ENCODE measurements around the gene DEFB132. TPM values are rescaled to one million over a fixed set of nuclear protein-coding genes. Genes with fewer than 3 reads are reported as not detected.
"Not testable (repeated sequence)": the region's sequence is repeated elsewhere in the genome, so short reads cannot be mapped to it uniquely, and the experiment has no call there.

The DEFB132 gene, protein sequence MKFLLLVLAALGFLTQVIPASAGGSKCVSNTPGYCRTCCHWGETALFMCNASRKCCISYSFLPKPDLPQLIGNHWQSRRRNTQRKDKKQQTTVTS
- not detected for polyA plus RNA-seq (2012; ENCODE audit: insufficient read depth, insufficient read length)

DNA sequence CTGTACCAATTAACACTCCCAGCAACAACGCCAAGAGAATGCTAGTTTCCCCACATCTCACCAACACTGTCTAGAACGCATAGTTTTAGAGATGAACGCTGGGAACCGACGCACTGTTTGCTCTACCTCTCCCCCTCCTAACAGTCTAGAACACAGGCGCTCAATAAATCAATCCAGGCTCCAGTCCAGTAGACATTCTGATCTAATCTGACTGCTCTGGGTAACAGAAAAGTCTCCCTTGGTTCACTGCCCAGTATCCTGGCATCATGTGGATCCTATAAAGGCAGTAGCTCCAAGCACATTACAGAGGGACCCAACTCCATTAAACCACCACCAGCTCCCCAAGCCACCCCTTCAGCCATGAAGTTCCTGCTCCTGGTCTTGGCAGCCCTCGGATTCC lies at the start of gene DEFB132:
DEFB132 (plus strand) TSS at position 306 of the 400 bp plus-strand sequence; CDS start at position 361, 55 bp downstream.
- DNase-seq (ENCODE audit: low read depth, low spot score) = no peak
- H3K4me3 ChIP-seq (ENCODE audit: low read length) = no peak within 1 kb of the TSS

DNA sequence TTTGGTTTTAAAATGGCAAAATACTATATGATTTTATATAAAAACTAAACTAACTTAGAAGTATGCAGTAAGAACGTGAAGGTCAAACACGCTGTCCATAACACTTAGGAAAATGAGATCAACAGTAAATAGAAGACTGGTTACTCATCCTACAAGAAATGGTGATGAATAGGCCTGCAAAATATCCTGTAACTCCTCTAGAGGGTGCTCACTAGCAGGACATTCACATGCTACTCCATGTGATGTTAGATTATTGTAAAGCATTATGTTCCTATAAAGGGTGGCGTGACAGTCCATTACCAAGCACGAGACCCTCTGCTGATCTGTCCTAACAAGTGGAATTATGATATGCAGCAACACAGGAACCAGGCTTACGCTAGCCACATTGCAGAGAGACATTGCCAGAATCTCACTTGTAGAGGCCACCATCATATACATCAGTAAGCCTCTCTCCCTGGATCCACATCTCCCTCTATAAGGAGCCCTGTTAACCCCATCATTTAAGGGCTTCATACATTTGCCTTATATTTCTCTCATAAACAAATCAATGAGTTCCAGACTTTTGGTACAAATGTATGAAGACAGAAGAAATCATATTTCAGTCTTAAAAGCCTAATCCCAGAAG lies 48.5 kb upstream of the DEFB132 start:
- no peak overlapping the region for H3K4me3 ChIP-seq (ENCODE audit: low read length)
- DNase-seq (ENCODE audit: low read depth, low spot score) = peak; percentile 43

DNA sequence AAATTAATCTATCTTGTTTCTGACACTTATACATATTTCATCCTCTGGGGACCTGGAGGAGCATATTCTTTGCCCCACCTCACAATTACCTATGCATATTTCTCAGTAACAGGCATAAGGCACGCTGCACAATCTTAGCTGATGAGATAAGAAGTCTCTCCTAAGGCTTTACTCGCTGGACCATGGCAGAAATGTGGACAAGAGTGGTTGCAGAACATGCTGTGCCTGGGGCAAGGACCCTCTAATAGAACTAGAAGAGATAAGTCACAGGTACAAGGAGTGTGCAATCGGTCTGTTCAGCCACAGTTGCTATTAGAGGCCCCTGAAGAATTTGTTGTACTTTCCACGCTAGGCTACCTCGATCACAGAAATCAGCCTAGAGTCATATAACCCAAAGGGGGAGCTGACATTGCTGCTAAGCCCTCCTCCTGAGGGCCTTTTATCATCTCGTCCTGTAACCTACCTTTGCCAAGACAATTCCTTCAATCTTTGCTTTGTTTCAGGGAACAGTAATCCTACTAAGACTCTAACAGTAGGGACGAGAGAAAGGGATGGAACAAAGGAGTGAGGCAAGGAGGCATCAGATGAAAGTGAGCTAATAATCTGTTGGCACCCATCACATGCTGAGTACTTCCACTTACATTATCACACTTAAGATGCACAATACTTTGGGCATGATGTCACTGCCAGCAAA lies 46.6 kb upstream of the DEFB132 start:
- no peak overlapping the region for H3K4me3 ChIP-seq (ENCODE audit: low read length)
- DNase-seq (ENCODE audit: low read depth, low spot score) = no peak

DNA sequence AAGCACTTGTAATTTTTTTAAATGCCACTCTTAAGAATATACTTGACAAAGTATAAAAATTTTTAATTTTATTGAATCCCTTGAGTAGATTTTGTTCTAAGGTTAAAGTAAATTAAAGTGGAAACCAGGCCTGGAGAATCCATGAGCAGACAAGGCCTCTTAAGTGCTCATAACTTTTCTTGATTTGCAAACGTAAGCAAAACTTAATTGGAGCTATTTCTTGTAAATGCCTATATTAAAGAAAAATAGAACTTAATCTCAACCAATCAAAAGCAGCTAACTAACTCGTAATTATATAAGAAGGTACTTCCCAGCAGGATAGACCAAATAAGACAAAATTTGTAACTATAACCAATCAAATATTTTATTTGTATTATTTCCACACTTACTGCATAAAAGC lies 43.1 kb upstream of the DEFB132 start:
- no peak overlapping the region for H3K4me3 ChIP-seq (ENCODE audit: low read length)
- DNase-seq (ENCODE audit: low read depth, low spot score) = no peak

DNA sequence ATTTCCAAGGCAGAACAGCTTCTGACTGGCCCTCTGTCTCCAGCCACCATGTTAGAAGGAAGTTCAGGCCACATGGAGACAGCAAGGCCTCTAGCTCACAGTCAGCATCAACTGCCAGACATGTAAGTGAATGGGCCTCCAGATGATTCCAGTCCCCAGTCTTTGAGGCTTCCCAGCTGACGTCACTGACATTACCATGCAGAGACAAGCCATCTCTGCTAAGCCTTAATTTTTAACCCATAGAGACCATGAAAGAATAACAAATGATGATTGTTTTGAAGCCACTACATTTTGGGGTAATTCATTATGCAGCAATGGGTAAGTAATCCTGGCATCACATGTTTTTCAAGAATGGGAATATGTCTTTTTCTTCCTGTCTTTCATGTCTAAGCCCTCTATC lies 41.7 kb upstream of the DEFB132 start:
- H3K4me3 ChIP-seq (ENCODE audit: low read length) = no peak overlapping the region
- DNase-seq (ENCODE audit: low read depth, low spot score) = no peak

DNA sequence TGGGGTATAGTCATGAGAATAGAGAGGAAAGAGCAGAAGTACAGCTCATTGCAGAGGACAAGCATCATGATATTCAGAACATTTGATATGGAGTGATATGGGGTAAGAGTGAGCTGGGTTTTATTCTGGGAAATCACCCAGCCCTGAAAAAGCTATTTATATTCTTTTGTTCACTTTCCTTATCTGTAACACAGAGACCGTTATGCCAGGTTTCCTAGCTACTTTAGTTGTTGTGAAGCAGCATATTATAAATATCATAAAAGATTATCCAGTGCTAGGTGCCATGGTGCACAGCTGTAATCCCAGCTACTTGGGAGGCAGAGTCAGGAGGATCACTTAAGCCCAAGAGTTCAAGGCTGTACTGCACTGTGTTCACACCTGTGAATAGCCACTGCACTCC lies 40.3 kb upstream of the DEFB132 start:
- no peak overlapping the region for H3K4me3 ChIP-seq (ENCODE audit: low read length)
- no peak for DNase-seq (ENCODE audit: low read depth, low spot score)

DNA sequence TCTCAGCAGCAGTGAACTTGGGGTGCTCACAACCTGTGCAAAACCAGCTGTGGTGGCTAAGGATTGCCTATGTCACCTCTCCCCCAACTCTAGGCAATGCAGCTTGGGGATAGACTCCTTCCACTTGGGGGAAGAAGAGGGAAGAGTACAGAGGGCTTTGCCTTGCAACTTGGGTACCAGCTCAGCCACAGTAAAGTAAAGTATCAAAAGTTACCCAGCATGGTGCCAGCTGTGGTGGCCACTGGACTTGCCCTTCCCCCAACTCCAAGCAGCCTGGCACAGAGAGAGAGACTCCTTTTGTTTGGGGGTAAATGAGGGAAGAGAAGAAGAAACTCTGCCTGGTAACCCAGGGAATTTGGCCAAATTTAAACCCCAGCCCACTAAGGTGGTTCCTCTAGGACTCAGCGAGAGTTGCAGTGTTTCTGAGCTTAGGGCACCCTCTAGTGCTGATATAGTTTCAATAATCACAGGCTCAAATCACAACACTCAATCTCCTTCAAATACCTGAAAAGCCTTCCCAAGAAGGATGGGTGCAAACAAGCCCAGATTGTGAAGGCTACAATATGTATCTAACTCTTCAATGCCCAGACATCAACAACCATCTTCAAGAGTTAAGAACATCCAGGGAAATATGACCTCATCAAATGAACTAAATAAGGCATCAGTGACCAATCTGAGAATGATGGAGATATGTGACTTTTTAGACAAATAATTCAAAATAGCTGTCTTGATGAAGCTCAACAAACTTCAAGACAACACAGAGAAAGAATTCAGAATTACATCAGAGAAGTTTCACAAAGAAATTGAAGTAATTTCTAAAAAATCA lies 38.0 kb upstream of the DEFB132 start:
- H3K4me3 ChIP-seq (ENCODE audit: low read length) = no peak overlapping the region
- peak; percentile 10 for DNase-seq (ENCODE audit: low read depth, low spot score)

DNA sequence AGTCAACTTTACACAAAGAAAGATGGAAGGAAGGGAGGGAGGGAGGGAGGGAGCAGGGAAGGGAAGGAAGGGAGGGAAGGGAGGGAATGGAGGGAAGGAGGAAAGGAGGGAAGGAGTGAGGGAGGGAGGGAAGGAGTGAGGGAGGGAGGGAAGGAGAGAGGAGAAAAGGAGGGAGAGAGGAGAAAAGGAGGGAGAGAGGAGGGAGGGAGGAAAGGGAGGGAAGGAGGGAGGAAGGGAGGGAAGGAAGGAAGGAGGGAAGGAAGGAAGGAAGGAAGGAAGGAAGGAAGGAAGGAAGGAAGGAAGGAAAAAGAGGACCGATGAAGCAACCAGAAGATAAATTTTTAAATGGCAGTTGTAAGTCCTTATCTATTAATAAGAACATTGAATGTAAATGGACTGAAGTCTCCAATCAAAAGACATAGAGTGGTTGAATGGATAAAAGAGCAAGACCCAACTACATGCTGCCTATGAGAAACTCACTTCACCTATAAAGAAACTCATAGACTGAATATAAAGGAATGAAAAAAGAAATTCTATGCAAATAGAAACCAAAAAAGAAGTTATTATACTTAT lies 36.2 kb upstream of the DEFB132 start:
- DNase-seq (ENCODE audit: low read depth, low spot score) = no peak
- no peak overlapping the region for H3K4me3 ChIP-seq (ENCODE audit: low read length)

DNA sequence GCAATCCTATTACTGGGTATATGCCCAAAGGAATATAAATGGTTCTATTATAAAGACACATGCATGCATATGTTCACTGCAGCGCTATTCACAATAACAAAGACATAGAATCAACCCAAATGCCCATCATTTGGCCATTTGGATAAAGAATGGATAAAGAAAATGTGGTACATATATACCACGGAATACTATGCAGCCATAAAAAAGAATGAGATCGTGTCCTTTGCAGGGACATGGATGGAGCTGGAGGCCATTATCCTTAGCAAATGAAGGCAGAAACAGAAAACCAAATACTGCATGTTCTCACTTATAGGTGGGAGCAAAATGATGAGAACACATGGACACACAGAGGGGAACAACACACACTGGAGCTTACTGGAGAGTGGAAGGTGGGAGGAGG lies 31.6 kb upstream of the DEFB132 start:
- not testable (repeated sequence) for H3K4me3 ChIP-seq (ENCODE audit: low read length); DNase-seq (ENCODE audit: low read depth, low spot score)

DNA sequence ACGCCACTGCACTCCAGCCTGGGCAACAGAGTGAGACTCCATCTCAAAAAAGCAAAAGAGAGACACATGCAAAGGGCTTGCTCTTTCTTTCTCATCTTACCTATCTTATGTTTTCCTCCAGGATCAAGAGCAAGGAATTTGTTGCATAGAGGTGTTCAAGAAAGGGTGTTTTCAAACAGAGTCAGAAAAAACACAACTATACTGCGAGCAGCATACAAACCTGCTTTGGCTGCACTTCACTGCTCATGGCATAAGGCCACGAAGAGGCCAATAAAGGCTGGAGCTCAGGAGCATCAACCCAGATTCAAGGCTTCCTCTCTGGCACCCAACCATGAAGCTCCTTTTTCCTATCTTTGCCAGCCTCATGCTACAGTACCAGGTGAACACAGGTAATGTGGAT lies 30.6 kb upstream of the DEFB132 start, which contains the start of gene DEFB129:
DEFB129 (plus strand) TSS at position 301 of the 400 bp plus-strand sequence; CDS start at position 332, 31 bp downstream.
- no peak for DNase-seq (ENCODE audit: low read depth, low spot score)
- no peak within 1 kb of the TSS for H3K4me3 ChIP-seq (ENCODE audit: low read length)

DNA sequence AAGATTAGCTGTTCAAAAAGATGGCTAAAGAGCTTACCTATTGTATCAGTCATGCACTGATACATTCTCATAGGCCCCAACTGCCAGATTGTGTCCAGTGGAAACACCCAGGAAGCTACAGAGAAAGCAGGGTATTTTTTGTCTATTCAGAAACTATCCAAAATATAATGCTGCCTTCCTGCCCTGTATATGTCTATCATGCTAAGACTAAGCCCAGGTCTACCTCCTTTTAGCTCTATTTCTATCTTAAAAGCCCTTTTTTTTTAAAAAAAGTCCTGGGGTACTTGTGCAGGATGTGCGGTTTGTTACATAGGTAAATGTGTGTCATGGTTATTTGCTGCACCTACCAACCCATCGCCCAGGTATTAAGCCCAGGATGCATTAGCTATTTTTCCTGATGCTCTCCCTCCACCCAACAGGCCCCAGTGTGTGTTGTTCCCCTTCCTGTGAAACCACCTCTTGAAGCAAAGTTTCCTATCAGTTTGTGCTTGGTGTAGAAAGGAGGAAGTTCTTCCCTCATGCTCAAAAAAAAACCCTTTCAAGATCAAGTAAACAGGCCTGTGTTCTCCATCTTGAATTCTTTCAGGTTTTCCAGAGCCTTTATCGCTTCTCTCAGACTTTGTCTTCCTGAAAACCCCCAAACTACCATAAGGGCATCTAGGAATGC lies 30.0 kb upstream of the DEFB132 start:
- no peak for DNase-seq (ENCODE audit: low read depth, low spot score)
- no peak overlapping the region for H3K4me3 ChIP-seq (ENCODE audit: low read length)

DNA sequence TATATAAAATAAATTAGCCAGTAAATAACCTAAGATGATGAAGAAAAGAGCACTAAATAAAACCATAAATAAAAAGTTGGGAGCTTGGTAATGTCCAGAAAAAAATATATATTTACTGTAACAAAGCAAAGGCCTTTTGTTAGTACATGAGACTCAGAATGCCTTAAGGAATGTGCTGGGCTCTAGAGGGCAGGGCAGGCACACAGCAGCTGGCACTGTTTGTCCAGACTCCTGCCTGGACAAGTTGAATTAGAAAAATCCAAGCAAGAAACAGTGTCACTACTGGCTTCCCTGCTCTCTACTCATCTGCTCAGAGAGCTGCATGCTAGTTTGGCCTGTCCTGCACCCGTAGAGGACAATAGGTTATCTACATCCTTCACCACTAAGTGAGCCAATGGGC lies 21.6 kb upstream of the DEFB132 start:
- no peak overlapping the region for H3K4me3 ChIP-seq (ENCODE audit: low read length)
- DNase-seq (ENCODE audit: low read depth, low spot score) = no peak

DNA sequence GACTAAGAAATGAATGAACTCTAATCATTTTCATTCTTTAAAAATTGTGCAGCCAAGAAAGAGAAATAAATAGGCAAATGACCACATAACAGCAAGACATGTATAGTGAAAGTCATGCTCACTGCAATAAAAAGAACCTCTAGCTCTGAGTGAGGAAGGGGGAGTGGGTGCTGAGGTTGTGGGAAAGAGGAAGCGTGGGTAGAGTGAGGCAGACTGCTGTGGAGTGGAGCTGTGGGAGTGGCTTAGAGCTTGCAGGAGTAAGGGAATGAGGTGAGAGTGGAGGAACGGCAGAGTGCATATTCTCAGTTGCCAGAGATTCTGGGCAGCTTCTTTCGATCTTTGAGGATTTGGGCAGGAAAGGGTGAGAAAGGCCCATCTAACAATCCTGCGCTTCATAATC lies 20.0 kb upstream of the DEFB132 start:
- no peak overlapping the region for H3K4me3 ChIP-seq (ENCODE audit: low read length)
- DNase-seq (ENCODE audit: low read depth, low spot score) = no peak

DNA sequence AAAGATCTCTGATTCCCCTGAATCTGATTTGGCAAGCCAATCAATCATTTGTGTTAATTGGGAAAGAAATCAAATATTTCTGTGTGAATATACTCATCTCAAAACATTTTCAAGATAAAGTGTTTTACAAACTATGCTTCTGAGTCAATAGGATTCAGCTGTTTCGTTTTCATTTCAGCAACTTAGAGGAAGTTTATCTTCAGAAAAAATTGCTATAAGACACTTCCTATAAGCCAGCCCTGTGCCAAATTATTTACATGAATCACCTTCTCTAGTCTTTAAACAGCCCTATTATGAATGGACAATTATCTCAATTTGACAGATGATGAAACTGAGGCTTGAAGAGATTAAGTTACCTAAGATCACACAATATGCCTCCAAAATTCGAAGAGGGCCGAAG lies 19.6 kb upstream of the DEFB132 start:
- no peak overlapping the region for H3K4me3 ChIP-seq (ENCODE audit: low read length)
- no peak for DNase-seq (ENCODE audit: low read depth, low spot score)

DNA sequence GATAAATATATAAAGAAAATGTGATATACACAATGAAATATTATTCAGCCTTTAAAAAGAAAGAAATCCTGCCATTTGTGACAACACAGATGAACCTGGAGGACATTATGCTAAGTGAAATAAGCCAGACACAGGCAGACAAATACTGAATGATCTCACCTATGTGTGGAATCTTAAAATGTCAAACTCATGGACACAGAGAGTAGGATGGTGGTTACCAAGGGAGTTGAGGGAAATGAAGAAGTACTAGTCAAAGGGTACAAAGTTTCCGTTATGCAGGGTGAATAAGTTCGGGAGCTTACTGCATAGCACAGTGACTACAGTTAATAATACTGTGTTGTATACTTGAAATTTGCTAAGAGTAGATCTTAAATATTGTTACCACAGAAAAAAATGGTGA lies 14.6 kb upstream of the DEFB132 start:
- no peak for DNase-seq (ENCODE audit: low read depth, low spot score)
- H3K4me3 ChIP-seq (ENCODE audit: low read length) = no peak overlapping the region

DNA sequence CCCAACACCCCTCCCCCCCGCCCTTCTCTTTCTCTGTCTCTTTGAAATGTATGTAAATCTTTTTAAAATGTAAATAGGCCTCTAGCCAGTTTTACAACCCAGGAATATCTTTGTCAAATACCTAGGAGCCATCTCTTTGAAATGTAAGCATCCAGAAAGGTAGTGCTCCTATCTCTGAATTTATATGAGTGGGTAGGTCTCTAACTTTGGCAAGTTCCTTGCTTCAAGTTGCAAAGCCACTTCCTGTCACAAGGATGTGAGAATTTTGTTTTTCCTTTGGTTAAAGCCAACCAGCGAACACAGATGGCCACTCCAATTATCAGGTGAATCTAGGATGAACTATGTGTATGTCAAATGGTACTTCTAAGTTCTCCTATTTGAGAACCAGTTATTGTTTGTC lies 6.2 kb upstream of the DEFB132 start:
- DNase-seq (ENCODE audit: low read depth, low spot score) = peak; percentile 35
- no peak overlapping the region for H3K4me3 ChIP-seq (ENCODE audit: low read length)

DNA sequence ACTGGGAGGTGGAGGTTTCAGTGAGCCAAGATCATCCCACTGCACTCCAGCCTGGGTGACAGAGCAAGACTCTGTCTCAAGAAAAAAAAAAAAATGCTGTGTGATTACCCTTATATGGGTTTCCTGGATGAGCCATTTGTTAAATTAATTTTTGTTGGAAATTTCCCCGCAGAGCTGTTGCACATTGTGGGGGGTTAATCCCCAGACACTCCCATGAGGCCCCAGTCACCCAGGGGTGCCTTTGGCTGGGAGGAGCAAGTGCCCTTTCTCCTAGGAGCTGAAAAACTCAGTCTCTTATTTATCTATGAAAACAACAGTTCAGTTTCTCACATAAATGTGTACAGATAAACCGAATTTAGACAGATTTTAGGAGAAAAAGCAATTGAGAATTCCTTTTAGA lies 4.7 kb upstream of the DEFB132 start:
- DNase-seq (ENCODE audit: low read depth, low spot score) = no peak
- no peak overlapping the region for H3K4me3 ChIP-seq (ENCODE audit: low read length)

DNA sequence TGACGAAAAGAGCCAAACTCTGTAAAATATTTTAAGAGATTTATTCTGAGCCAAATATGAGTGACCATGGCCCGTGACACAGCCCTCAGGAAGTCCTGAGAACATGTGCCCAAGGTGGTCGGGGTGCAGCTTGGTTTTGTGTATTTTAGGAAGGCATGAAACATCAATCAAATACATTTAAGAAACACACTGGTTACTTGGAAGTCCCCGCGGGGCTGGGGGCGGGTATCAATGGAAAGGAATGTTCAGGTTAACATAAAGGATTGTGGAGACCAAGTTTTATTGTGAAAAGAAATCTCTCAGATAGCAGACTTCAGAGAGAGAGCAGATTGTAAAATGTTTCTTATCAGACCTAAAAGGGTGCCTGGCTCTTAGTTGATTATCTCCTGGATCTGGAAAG lies 4.1 kb upstream of the DEFB132 start:
- DNase-seq (ENCODE audit: low read depth, low spot score); H3K4me3 ChIP-seq (ENCODE audit: low read length): not testable (repeated sequence)

DNA sequence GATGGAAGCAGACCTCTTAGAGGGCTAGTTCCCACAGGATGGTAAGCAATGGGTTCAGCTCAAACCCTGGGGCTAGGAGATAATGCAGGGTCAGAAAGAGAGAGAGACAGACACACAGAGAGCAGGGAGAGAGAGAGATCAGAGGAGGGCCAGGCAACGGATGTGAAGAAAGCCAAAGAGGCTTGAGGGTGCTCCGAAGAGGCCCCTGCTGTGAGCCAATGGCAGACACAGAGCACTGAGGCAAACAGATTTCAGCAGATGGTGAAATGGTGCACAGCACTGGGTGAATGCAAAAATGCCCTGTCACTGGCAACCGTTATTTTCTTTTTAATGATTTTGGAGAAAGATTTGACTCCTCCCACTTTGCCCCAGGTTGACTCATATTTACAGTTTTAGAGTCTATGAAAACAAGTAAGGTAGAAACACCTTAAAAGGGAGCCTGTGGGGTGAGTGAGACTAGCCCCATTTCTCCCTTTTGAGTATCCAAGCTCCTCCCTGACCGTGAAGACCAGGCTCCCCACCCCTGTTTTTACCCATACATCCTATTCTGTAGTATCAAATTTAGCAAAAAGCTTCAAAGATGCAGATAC lies 840 bp downstream of the DEFB132 start:
- H3K4me3 ChIP-seq (ENCODE audit: low read length) = no peak overlapping the region
- DNase-seq (ENCODE audit: low read depth, low spot score) = no peak
